ENCODE data around the gene MEF2C. TPM values are rescaled to one million over a fixed set of nuclear protein-coding genes. Genes with fewer than 3 reads are reported as not detected.

MEF2C gene
- polyA plus RNA-seq, 3 donors = 32.0 to 89.3 (median 88.3) TPM

GRCh38 chr5:88787856-88788255, 95.1 kb downstream of the MEF2C start:
- Histone ChIP-seq H3K36me3 (replicated peaks in 1 of 2; ENCODE audit: control insufficient read depth in 1 of 2, insufficient read depth in 2 of 2, low read length in 2 of 2) (peaks cover 8 to 12% of the 10 kb centered on the region in 2 donors), H3K4me2 (replicated peaks; ENCODE audit: extremely low read depth, low read length, poor library complexity, severe bottlenecking) (no peak overlapping the region), H3K9ac (ENCODE audit: insufficient read depth, low read length, poor library complexity, severe bottlenecking) (no peak overlapping the region), H3K4me1 (ENCODE audit: control insufficient read depth in 1 of 2, insufficient read depth in 2 of 2, low read length in 2 of 2) (peaks cover 22 to 24% of the 10 kb centered on the region in 2 donors), H3K4me3 (replicated peaks in 1 of 3; ENCODE audit: low read depth in 2 of 3, low read length in 3 of 3) (no peak overlapping the region), H3K9me3 (replicated peaks in 1 of 2; ENCODE audit: control insufficient read depth in 1 of 2, insufficient read depth in 1 of 2, low read length in 2 of 2) (no peaks in the 10 kb centered on the region), H4K20me1 (ENCODE audit: insufficient read depth, low read length) (peaks cover 23% of the 10 kb centered on the region), H3K27ac (ENCODE audit: low read depth in 1 of 2, low read length in 2 of 2) (no peak overlapping the region), H3K79me2 (ENCODE audit: insufficient read depth, low read length) (peaks cover 12% of the 10 kb centered on the region), H3K27me3 (ENCODE audit: control insufficient read depth in 2 of 2, insufficient read depth in 2 of 2, low read length in 2 of 2) (no peaks in the 10 kb centered on the region), H2AFZ (ENCODE audit: insufficient read depth, low read depth, low read length, poor library complexity, severe bottlenecking) (no peak overlapping the region)
- Mint-ChIP-seq H3K27ac (no peak overlapping the region), H3K4me3 (no peak overlapping the region), H3K27me3 (ENCODE audit: low read depth in 3 of 3) (no peaks in the 10 kb centered on the region), H3K4me1 (peaks cover 24% of the 10 kb centered on the region), H3K9me3 (no peaks in the 10 kb centered on the region), H3K36me3 (peaks cover 12 to 17% of the 10 kb centered on the region in 2 donors)
- WGBS (ENCODE audit: insufficient coverage) = 100% methylated on average over 1 of the region's 3 CpGs
- no peak for TF ChIP-seq CTCF (IDR thresholded peaks at IDR 0.05)
- DNase-seq = no peak
- intact Hi-C loops (cut with micrococcal nuclease) = loop anchor here (5.0 to 10.0 kb wide), 3 partner anchors 39 to 97 kb away; partner anchors contain the start of gene MEF2C (in 1 of the 2)

- Histone ChIP-seq H3K27ac (ENCODE audit: low read depth in 1 of 2, low read length in 2 of 2) (no peak overlapping the region), H3K9me3 (replicated peaks in 1 of 2; ENCODE audit: control insufficient read depth in 1 of 2, insufficient read depth in 1 of 2, low read length in 2 of 2) (no peaks in the 10 kb centered on the region), H3K36me3 (replicated peaks in 1 of 2; ENCODE audit: control insufficient read depth in 1 of 2, insufficient read depth in 2 of 2, low read length in 2 of 2) (peaks cover 8 to 12% of the 10 kb centered on the region in 2 donors), H3K4me3 (replicated peaks in 1 of 3; ENCODE audit: low read depth in 2 of 3, low read length in 3 of 3) (no peak overlapping the region), H4K20me1 (ENCODE audit: insufficient read depth, low read length) (peaks cover 23% of the 10 kb centered on the region), H3K9ac (ENCODE audit: insufficient read depth, low read length, poor library complexity, severe bottlenecking) (no peak overlapping the region), H3K4me2 (replicated peaks; ENCODE audit: extremely low read depth, low read length, poor library complexity, severe bottlenecking) (no peak overlapping the region), H3K4me1 (ENCODE audit: control insufficient read depth in 1 of 2, insufficient read depth in 2 of 2, low read length in 2 of 2) (peaks cover 30 to 33% of the 10 kb centered on the region in 2 donors), H3K79me2 (ENCODE audit: insufficient read depth, low read length) (peaks cover 19% of the 10 kb centered on the region), H2AFZ (ENCODE audit: insufficient read depth, low read depth, low read length, poor library complexity, severe bottlenecking) (no peak overlapping the region), H3K27me3 (ENCODE audit: control insufficient read depth in 2 of 2, insufficient read depth in 2 of 2, low read length in 2 of 2) (no peaks in the 10 kb centered on the region)
- H3K36me3 Mint-ChIP-seq = peaks cover 13 to 18% of the 10 kb centered on the region in 2 donors
- H3K9me3 Mint-ChIP-seq = no peaks in the 10 kb centered on the region
- no peak overlapping the region for H3K4me3 Mint-ChIP-seq
- no peak for DNase-seq
- peak overlapping the region in 1 of 7 donors; percentile 30 for H3K27ac Mint-ChIP-seq
- no CpG with 5 or more reads among the region's 2 CpGs for WGBS (ENCODE audit: insufficient coverage)
- no peak for TF ChIP-seq CTCF (IDR thresholded peaks at IDR 0.05)
- intact Hi-C loops (cut with micrococcal nuclease) = loop anchor here (5.0 to 10.0 kb wide), 3 partner anchors 41 to 98 kb away; partner anchors contain the start of gene MEF2C (in 1 of the 2)
- H3K4me1 Mint-ChIP-seq = peaks cover 32% of the 10 kb centered on the region
- no peaks in the 10 kb centered on the region for H3K27me3 Mint-ChIP-seq (ENCODE audit: low read depth in 3 of 3)
Observed at GRCh38 chr5:88786789-88787188, 96.2 kb downstream of the MEF2C start.

All from CD14-positive monocyte (primary cell).